Memory B cell (primary cell): ENCODE results near the gene FAAH2.
"Not testable (repeated sequence)": the region's sequence is repeated elsewhere in the genome, so short reads cannot be mapped to it uniquely, and the experiment has no call there.

ENCODE experiments used
- ATAC-seq: fragments of 150-1000 bp; cut with Tn5 transposase; 2 replicates; pipeline ENCODE4 v1.10.0; 2021; ENCODE audit warnings: low read depth, mild to moderate bottlenecking, moderate library complexity
- DNase-seq, 2 donors: peaks; one replicate each; pipeline ENCODE4 v3.0.0; 2022; ENCODE audit warnings: low spot score in 2 of 2
- H3K27ac Mint-ChIP-seq: one replicate; pipeline ENCODE4 v1.8.0; 2022; ENCODE audit warnings: mild to moderate bottlenecking, moderate library complexity, mixed read lengths
- H3K27me3 Mint-ChIP-seq: one replicate; pipeline ENCODE4 v1.8.0; 2022; ENCODE audit warnings: mixed read lengths
- H3K36me3 Mint-ChIP-seq: one replicate; pipeline ENCODE4 v1.8.0; 2022; ENCODE audit warnings: mild to moderate bottlenecking, mixed read lengths
- H3K4me1 Mint-ChIP-seq: one replicate; pipeline ENCODE4 v1.8.0; 2022; ENCODE audit warnings: mixed read lengths
- H3K4me3 Mint-ChIP-seq: one replicate; pipeline ENCODE4 v1.8.0; 2022; ENCODE audit warnings: mild to moderate bottlenecking, moderate library complexity, mixed read lengths
- H3K9me3 Mint-ChIP-seq: one replicate; pipeline ENCODE4 v1.8.0; 2022; ENCODE audit warnings: mixed read lengths

FAAH2 gene

GRCh38 chrX:57329008-57329407, 42.5 kb downstream of the FAAH2 start:
- Mint-ChIP-seq H3K9me3 (peaks cover 6% of the 10 kb centered on the region), H3K27me3 (peaks cover 2% of the 10 kb centered on the region)
- no peak for ATAC-seq

DNA sequence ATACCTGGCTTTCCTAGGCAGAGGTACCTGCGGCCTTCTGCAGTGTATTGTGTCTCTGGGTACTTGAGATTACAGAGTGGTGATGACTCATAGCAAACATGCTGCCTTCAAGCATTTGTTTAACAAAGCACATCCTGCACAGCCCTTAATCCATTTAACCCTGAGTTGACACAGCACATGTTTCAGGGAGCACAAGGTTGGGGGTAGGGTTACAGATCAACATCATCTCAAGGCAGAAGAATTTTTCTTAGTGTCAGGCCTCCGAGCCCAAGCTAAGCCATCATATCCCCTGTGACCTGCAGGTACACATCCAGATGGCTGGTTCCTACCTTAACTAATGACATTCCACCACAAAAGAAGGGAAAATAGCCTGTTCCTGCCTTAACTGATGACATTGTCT, 49.3 kb downstream of the FAAH2 start:
- not testable (repeated sequence) for H3K4me3 Mint-ChIP-seq, H3K27me3 Mint-ChIP-seq, ATAC-seq

More at GRCh38 chrX:57329008-57329407, 42.5 kb downstream of the FAAH2 start:
- peaks cover 13% of the 10 kb centered on the region for H3K36me3 Mint-ChIP-seq
- no peaks in the 10 kb centered on the region for H3K4me1 Mint-ChIP-seq
- no peak overlapping the region for H3K4me3 Mint-ChIP-seq
- no peak for DNase-seq
- no peak overlapping the region for H3K27ac Mint-ChIP-seq

GRCh38 chrX:57353472-57354132, 67.1 kb downstream of the FAAH2 start:
- Mint-ChIP-seq H3K36me3 (peaks cover 8% of the 10 kb centered on the region), H3K4me3 (no peak overlapping the region), H3K9me3 (peaks cover 7% of the 10 kb centered on the region), H3K4me1 (no peaks in the 10 kb centered on the region), H3K27me3 (no peaks in the 10 kb centered on the region), H3K27ac (no peak overlapping the region)
- no peak for ATAC-seq
- DNase-seq, result no peak

More for the DNA sequence above, 49.3 kb downstream of the FAAH2 start:
- not testable (repeated sequence) for H3K27ac Mint-ChIP-seq, H3K9me3 Mint-ChIP-seq, DNase-seq, H3K4me1 Mint-ChIP-seq
- H3K36me3 Mint-ChIP-seq, result peaks cover 13% of the 10 kb centered on the region

DNA sequence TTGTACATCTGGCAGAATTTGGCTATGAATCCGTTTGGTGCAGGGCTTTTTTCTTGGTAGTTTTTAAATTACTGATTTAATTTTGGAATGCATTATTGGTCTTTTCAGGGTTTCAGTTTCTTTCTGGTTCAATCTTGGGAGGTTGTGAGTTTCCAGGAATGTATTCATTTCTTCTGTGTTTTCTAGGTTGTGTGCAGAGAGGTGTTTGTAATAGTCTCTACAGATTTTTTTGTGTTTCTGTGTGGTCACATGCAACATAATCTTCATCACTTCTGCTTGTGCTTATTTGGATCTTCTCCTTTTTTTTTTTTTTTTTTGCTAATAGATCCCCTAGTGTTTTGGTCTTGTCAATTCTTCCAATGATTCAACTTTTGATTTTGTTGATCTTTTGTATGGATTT, 77.6 kb downstream of the FAAH2 start:
- no peak for DNase-seq
- Mint-ChIP-seq H3K4me1 (no peaks in the 10 kb centered on the region), H3K4me3 (no peak overlapping the region), H3K27ac (no peak overlapping the region), H3K36me3 (peaks cover 12% of the 10 kb centered on the region), H3K27me3 (peaks cover 2% of the 10 kb centered on the region), H3K9me3 (peaks cover 2% of the 10 kb centered on the region)
- no peak for ATAC-seq

- peaks cover 2% of the 10 kb centered on the region for H3K9me3 Mint-ChIP-seq
- no peak overlapping the region for H3K27ac Mint-ChIP-seq
- no peak for DNase-seq
- H3K4me3 Mint-ChIP-seq, result no peak overlapping the region
- H3K4me1 Mint-ChIP-seq, result no peaks in the 10 kb centered on the region
- ATAC-seq, result no peak
- peaks cover 2% of the 10 kb centered on the region for H3K27me3 Mint-ChIP-seq
- peaks cover 8% of the 10 kb centered on the region for H3K36me3 Mint-ChIP-seq
Measured at GRCh38 chrX:57366430-57366829, 79.9 kb downstream of the FAAH2 start.

DNA sequence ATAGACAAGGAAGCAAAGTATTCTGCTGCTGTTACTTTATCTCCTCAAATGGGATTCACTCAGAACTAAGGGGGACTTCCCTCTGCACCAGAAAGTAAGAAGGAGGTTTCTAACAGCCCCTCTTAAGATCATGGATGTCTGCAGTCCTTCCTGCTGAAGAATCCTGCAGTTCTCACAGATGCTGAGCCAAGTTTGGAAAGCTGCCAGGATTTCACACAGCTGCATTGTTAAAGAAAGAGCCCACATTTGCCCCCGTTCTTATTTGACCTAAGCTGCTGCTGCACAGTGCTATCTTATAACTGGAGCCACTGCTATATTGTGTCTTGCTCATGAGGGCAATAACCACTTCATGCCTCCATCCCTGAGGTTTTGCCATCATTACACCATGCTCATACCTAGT, 81.1 kb downstream of the FAAH2 start:
- Mint-ChIP-seq H3K9me3 (peaks cover 2% of the 10 kb centered on the region), H3K36me3 (peaks cover 4% of the 10 kb centered on the region), H3K4me1 (no peaks in the 10 kb centered on the region), H3K27ac (no peak overlapping the region), H3K4me3 (no peak overlapping the region), H3K27me3 (peaks cover 2% of the 10 kb centered on the region)
- DNase-seq (no peak), ATAC-seq (no peak)

DNA sequence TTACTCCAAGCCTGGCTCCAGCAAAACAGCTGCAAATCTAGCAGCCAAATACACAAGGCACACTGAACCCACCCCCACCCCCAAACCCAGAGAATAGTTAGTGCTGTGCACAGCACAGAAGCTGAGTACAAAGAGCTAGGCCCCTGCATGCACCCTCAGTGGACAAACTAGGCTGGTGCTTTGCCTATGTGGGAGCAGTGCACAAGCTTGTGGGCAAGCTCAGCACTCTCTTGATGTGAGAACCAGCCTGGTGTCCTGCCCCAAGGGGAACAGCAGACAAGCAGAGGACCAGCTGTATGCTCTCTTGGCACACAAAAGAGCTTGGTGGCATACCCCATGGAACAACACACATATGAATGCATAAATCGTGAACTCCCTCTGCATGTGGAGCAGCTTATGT, 81.7 kb downstream of the FAAH2 start:
- peaks cover 2% of the 10 kb centered on the region for H3K9me3 Mint-ChIP-seq
- H3K36me3 Mint-ChIP-seq, result peaks cover 4% of the 10 kb centered on the region
- no peak overlapping the region for H3K4me3 Mint-ChIP-seq
- DNase-seq, result no peak
- H3K27me3 Mint-ChIP-seq, result peaks cover 2% of the 10 kb centered on the region
- H3K4me1 Mint-ChIP-seq, result no peaks in the 10 kb centered on the region
- no peak overlapping the region for H3K27ac Mint-ChIP-seq
- no peak for ATAC-seq

DNA sequence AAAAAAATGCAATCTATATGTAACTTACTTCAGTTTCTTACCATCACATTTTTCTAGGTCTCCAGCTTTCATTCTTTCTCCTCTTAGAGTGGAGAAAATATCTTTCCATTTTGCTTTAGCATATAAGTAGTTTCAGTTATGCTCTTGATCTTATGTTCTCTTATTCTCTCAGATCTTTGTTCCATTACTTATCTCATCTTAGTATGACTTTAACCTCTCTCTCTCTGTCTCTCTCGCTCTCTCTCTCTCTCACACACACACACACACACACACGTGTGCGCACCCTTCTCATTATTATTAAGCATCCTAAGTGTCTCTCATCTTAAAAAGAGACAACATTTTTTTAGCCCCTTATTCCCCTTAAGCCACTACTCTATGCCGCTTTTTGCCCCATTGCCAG, 92.8 kb downstream of the FAAH2 start:
- Mint-ChIP-seq H3K27ac (no peak overlapping the region), H3K4me1 (no peaks in the 10 kb centered on the region), H3K9me3 (peaks cover 2% of the 10 kb centered on the region), H3K27me3 (no peaks in the 10 kb centered on the region), H3K36me3 (peaks cover 17% of the 10 kb centered on the region), H3K4me3 (no peak overlapping the region)
- DNase-seq (no peak), ATAC-seq (no peak)

DNA sequence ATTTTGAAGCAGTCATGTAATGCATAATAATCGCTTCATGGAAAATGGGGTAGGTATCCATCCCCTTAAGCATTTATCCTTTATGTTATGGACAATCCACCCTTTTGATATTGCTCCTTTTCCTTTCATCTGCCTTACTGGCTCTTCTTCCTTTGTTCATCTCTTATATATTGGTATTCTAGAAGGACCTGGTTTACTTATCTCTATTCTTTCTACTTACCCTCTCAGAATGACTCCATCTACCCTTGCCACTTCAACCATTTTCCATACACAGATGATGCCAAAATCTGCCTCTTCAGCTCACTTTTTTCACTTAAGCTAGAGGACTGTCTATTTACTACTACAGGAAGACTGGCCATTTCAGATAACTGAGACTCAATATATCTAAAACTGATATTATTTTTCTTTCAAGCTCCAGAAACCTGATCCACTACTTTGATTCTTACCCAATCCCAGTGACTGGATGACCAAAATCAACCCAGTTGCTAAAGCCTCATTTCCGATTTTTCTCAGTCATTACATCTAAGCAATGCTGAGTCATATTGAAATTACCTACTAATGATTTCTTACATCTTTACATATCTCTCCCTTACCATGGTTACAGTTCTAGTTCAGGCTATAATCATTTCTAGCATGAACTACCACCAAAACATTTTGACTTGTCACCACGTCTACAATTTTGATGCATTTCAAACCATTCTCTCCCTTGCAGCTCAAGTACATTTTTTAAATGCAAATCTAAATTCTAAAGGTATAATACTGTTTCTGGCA, 93.7 kb downstream of the FAAH2 start:
- no peaks in the 10 kb centered on the region for H3K27me3 Mint-ChIP-seq
- peaks cover 17% of the 10 kb centered on the region for H3K36me3 Mint-ChIP-seq
- no peak for DNase-seq
- H3K27ac Mint-ChIP-seq, result no peak overlapping the region
- H3K4me1 Mint-ChIP-seq, result no peaks in the 10 kb centered on the region
- no peak for ATAC-seq
- no peak overlapping the region for H3K4me3 Mint-ChIP-seq
- H3K9me3 Mint-ChIP-seq, result peaks cover 2% of the 10 kb centered on the region

GRCh38 chrX:57394162-57394561, 107.7 kb downstream of the FAAH2 start:
- DNase-seq, H3K9me3 Mint-ChIP-seq, ATAC-seq, H3K27me3 Mint-ChIP-seq, H3K4me1 Mint-ChIP-seq, H3K27ac Mint-ChIP-seq, H3K4me3 Mint-ChIP-seq: not testable (repeated sequence)
- H3K36me3 Mint-ChIP-seq, result peaks cover 12% of the 10 kb centered on the region

DNA sequence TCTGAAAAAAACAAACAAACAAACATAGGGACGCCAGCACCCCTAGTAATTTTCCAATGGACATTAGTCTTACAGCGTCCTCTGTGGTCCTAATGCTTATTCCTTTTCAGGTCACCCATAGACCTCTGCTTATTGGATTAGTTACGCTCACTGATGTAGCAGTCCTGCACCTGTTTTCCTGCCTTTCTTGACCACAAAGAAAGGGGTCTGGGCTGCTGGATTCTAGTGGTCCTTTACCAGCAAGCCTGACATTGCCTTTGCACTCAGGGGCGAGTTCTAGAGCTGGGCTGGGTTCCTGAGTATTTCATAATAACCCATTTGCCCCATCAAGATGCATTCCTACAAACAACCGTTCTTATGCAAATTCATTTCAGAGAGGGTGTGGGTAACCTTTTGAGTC, 116.7 kb downstream of the FAAH2 start:
- not testable (repeated sequence) for H3K27me3 Mint-ChIP-seq, H3K36me3 Mint-ChIP-seq, H3K4me3 Mint-ChIP-seq, H3K4me1 Mint-ChIP-seq, H3K9me3 Mint-ChIP-seq, ATAC-seq, H3K27ac Mint-ChIP-seq, DNase-seq

- Mint-ChIP-seq H3K27ac (no peak overlapping the region), H3K9me3 (peaks cover 4% of the 10 kb centered on the region), H3K36me3 (peaks cover 6% of the 10 kb centered on the region), H3K27me3 (no peaks in the 10 kb centered on the region), H3K4me1 (no peaks in the 10 kb centered on the region), H3K4me3 (no peak overlapping the region)
- ATAC-seq (no peak), DNase-seq (no peak)
Measured at GRCh38 chrX:57406149-57406548, 119.6 kb downstream of the FAAH2 start.

DNA sequence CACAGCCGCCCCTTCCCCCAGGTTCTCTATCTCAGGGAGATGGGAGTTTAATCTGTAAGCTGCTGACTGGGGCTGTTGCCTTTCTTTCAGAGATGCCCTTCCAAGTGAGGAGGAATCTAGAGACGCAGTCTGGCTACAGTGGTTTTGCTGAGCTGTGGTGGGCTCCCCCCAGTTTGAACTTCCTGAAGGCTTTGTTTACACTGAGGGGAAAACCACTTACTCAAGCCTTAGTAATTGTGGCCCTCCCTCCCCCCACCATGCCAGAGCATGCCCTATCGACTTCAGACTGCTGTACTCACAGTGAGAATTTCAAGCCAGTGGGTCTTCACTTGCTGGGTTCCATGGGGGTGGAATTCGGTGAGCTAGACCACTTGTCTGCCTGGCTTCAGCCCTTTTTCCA, 131.3 kb downstream of the FAAH2 start:
- H3K4me1 Mint-ChIP-seq, result no peaks in the 10 kb centered on the region
- ATAC-seq (no peak), DNase-seq (no peak)
- no peak overlapping the region for H3K27ac Mint-ChIP-seq
- no peaks in the 10 kb centered on the region for H3K27me3 Mint-ChIP-seq
- peaks cover 7% of the 10 kb centered on the region for H3K9me3 Mint-ChIP-seq
- H3K36me3 Mint-ChIP-seq, result peaks cover 12% of the 10 kb centered on the region
- H3K4me3 Mint-ChIP-seq, result no peak overlapping the region

DNA sequence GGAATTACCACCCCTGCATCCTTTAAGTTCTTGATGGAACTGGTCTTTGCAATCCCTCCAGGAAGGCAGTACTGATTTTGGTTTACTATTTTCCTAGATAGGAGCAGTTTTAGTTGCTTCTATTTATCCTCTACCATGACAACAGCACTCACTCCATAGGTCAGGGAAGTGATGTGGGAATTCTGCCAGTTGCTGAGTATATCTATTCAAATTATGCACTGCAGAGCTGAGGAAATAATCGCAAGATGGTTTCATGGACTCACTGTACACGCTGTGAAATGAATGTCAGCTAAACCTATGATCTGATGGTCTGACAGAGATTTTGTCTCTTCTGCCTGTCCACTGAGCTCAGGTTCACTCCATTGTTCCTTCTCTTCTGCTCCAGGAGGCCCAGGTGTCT, 135.8 kb downstream of the FAAH2 start:
- Mint-ChIP-seq H3K9me3 (no peaks in the 10 kb centered on the region), H3K4me1 (no peaks in the 10 kb centered on the region), H3K4me3 (no peak overlapping the region), H3K36me3 (no peaks in the 10 kb centered on the region), H3K27ac (no peak overlapping the region), H3K27me3 (no peaks in the 10 kb centered on the region)
- DNase-seq (no peak), ATAC-seq (no peak)

DNA sequence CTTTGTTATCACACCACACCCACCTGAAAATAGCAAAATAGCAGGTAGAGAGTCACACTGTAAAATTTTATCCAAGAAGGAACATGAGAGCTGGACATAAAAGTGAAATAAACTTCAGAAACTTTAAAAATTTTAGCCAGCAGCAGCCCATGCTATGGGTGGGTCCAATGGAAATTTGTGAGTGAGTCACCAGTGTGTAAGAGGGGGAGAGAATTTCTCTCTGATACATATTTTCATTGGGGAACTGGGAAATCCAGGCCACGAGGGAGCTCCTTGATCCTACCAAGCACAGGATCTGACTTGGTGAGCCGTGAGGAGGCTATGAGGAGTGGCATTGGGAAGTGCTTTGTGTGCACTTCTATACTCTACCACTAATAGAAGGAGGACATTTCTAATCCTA, 136.3 kb downstream of the FAAH2 start:
- DNase-seq (no peak), ATAC-seq (no peak)
- Mint-ChIP-seq H3K4me3 (no peak overlapping the region), H3K9me3 (no peaks in the 10 kb centered on the region), H3K27ac (no peak overlapping the region), H3K36me3 (no peaks in the 10 kb centered on the region), H3K4me1 (no peaks in the 10 kb centered on the region), H3K27me3 (no peaks in the 10 kb centered on the region)
